Activated CD4-positive, alpha-beta T cell treated with anti-CD3 and anti-CD28 coated beads, Interleukin-10, Interleukin-2, amounts not matched to agents 100 ng/mL and 50 ng/mL, durations not matched to agents 16 hours and 8 hours (primary cell): ENCODE data around the gene NFX1.
A peak's percentile ranks its signal among the peaks of the same experiment; 100 is the strongest.

ENCODE experiments used
- DNase-seq: peaks from one replicate; pipeline ENCODE4 v3.0.0-alpha.2; 2020

Gene NFX1

DNA sequence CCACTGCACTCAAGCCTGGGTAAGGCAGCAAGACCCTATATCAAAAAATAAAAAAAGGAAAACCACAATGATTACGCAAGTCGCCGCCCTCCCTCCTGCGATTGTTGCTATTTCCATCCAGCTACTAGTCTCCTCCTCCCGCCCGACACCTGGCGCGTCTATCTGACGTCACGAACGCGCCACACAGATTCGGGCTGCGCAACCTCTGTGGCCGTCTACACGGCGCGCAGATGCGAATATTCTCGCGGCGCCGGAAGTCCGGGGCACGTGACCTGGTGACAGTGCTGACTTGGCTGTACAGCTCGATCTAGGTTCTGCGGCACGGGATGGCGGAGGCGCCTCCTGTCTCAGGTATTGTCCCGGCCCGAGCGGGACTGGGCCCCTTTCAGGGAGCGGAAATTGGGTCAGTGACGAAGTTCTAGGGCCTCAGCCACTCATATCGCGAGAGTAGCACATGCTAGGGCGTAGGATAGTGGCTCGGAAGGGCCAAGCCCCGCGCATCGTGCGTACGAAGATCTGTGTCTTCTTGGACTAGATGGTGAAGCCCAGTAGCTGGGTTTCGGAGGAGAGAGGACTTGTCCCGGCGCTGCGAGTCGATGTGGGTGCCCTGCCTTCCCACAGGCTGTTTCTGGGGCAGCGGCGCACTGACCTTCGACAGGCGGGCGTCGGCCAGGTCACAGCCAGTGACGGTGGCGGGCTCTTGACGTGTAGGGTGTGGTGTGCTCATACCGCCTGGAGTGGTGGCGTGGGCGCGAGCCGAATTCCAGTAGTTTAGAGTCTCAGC is at the start of gene NFX1:
TSS of gene NFX1 (plus strand) at position 270 of the 784 bp plus-strand sequence. CDS start at position 327, 57 bp downstream.
- peak; percentile 99 for DNase-seq

DNA sequence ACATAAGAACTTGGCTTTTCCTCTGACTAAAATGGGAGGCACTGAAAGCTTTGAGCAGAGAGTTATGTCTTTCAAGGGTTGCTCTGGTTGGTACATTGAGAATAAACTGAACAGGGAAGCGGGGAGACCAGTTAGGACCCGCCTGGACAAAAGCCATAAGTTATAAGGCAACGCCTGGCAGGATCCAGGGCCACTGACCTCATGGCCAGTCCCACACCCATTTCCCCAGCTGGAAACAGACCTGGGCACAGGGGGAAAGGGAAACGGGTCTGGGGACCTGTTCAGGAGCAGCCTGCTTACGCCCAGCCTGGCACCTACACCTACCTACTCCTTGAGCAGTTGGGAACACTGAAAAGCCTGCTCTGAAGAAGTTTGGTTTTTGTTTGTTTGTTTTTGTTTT is 49.0 kb upstream of the NFX1 start:
- no peak for DNase-seq

DNA sequence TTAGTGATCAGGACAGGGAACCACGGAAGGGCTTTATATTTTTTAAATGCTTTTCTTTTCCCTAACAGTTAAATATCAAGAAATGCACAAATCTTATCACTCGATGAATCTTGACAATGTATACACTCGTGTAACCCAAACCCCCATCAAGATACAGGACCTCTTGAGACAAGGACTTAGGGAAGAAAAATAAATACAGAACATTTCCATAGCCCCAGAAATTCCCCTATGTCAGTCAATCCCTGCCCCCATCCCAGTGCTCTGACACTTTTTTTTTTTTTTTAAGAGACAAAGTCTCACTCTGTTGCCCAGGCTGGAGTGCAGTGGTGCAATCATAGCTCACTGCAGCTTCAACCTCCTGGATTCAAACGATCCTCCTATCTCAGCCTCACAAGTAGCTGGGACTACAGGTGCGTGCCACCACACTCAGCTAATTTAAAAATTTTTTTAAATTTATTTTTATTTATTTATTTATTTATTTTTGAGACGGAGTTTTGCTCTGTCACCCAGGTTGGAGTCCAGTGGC is 47.6 kb upstream of the NFX1 start:
- no peak for DNase-seq

DNA sequence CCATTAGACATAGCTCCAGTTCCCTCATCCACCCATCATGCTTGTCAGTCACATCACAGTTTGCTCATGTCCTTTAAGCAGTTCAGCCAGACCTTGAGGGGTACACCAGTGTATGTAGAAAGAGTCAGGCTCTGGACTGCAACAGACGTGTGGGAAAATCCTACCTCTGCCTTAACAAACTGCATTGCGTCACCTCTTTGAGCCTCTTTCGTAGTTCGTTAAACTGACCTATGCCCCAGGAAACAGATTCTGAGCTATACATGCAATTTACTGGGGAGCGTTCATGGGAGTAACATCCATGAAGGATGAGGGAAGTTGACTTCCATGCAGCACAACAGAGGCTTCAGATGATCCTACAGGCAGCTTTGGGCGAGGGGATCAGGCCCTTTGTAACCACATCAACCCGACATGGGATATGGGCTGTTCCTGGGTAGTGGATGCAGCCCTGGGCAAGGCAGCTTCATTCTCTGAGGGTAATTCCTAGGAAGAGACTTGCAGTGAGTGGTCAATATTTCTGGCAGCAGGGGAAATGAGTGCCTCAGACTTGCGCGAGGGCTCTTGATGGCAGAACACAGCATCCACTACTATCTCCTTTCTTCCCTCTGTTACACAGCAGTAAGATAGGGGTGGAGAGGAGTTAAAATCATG is 46.1 kb upstream of the NFX1 start:
- no peak for DNase-seq

DNA sequence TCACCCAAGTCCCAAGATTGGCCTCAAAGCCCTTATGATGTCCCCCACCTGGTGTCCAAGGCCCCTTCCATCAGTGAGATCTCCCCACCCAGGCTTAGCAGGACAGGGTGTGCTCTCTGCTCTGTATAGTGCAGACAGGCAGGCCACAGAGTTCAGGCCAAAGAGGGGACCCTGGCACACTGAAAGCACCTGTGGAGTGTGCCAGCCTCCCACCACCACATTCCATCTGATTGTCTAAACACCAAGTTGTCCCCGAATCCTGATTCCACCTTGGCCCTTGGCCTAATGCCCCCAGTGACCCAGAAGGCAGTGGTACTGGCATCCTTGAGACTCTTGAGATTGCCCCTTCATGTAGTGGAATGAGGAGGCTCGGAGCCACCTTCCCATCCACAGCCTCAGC is 45.0 kb upstream of the NFX1 start:
- DNase-seq: no peak

DNA sequence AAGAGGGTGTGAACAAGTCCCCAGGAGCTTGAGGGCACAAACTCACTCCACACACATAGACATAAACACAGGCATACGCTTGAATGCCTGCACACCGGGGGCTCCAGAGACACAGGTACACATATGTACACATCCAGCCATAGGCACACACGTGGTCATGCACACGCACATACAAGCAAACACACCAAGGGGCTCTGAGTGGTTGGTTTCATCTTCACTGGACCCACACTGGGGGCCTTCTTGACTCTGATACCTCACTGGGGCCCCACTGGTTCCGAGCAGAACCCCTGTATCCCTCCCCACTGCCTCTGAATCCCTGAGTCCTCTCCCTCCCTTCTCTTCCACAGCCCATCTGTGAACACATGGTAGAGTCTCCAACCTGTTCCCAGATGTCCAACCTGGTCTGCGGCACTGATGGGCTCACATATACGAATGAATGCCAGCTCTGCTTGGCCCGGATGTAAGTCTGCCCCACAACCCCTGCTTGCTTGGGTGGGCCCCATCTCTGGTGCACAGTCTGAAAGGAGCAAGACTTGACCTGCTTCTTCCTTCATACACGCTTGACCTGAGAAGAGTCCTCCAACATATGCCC is 44.0 kb upstream of the NFX1 start:
- DNase-seq: no peak

DNA sequence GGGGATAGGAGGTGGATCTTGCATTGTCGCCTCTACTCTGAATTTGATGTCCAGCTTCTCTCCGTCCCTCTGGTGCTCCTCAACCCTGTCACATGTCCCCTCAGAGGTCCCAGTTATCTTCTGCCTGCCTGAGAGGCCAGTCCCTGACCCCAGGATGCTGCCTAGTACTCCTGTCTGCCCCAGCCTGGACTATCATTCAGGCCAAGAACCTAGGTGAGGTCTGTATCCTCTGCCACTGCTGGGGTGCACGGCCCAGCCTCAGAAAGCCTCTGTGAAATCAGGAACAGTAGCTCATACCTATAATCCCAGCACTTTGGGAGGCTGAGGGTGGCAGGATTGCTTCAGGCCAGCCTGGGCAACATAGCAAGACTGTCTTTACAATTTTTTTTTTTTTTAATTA is 41.7 kb upstream of the NFX1 start:
- DNase-seq: no peak

DNA sequence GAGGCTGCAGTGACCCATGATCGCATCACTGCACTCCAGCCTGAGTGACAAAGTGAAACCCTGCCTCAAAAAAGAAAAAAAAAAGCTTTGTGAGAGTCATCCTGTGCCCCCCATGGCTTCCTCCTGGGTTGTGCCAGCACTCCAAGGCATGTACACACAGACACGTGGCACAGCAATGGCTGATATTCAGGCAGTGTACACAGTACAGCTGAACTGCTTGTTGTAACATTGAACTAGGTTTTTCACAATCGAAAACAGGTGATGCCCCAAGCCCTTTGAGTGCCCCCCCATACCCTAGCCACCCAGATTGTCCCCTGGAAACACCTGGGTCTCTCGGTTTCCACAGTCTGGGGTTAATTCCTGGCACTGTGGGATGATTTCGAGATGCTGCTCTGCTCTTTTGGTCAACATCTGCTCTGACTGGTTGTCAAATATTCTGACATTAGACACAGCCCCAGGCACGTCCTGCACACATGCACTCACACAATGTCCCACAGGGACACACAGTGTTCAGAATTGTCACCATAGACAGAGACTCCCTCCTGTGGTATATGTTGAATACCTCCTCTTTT is 41.1 kb upstream of the NFX1 start:
- DNase-seq: no peak

DNA sequence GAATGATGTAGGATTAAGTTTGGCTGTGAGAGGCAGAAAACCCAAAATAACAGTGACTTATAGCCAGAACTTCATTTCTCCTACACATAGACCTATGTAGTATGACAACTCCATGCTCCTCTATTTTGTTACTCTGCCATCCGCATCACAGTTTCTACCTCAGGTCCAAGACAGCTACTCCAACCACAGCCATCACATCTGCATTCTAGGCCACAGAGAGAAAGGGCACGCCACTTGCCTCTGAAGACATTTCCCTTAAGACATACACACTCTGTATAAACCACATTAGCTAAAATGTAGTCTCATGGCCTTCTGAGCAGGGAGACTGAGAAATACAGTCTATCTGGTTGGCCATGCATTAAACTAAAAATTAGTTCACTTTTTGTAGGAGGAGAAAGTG is 40.3 kb upstream of the NFX1 start:
- DNase-seq: no peak

DNA sequence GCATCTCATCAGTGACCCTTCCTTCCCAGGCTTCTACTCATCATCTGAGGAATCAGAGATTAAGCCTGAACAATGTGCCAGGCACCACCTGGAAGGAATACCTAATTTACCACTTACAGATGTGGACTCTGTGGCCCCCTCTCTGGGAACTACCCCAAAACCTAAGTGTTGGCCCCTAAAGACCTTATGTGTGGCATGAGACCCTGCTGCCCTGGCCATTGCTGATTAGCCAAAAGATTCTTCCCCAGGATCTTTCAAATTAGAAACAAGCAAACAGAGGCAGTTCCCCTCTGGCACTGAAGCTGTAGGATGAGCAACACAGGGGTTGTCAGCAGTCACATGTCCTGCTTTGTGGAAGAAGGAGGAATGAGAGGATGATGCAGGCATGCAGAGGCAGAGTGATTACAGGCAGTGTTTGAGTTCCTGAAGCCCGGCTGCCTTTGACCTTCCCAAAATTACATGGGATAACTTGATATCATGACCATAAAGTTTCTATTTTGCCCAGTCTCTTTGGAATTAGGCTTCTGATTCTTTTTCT is 39.8 kb upstream of the NFX1 start:
- no peak for DNase-seq

DNA sequence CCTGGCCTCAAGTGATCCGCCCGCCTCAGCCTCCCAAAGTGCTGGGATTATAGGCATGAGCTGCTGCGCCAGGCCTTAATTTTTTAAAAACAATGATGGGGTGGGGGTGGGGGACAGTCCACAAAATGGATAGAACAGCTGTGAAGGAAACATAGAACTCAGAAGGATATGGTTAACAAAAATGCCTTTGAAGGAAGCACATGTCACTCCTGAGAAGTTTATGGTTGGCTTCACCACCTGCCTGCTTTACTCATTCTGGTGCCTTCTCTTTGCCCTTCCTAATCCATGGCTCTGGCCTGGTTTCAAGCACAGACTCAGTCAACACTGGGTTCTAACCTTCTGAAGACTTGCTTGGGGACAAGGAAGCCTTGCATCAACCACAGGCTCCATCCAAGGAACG is 36.1 kb upstream of the NFX1 start:
- DNase-seq: no peak

DNA sequence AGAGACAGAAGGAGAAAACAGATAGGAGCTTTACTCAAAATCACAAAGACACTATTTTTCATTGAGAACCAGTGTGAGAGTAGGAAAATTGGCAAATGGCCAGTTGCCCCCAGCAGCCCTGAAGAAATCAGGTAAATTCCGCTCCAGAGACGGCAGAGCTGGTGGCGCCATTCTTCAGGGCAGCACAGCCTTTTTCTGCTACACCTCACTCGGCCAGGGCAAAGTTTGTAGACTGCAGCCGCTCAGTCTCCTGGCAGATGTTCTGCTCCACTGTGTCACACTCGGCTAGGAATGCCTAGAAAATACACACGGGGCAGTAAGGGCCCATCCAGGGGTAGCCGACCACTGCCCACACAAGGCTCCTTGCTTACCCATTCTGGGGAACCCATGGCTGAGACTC is 35.3 kb upstream of the NFX1 start:
- DNase-seq: no peak

DNA sequence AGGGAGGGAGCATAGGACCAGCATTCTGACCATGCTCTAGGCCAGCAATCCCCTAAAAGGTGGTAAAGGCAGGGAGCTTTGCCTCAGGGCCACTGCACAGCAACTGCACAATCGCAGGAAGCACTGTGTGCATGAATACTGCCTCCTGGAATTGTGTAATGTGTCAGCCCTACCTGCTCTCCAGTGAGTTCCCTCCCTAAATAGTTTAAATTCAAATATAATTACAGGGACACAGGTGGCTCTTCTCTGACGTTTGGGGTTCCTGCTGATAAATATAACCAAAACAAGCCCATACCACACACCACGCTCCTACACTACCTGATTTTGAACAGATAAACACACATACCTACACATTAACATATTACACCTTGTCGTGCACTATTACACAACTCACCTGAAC is 34.8 kb upstream of the NFX1 start:
- DNase-seq: no peak

DNA sequence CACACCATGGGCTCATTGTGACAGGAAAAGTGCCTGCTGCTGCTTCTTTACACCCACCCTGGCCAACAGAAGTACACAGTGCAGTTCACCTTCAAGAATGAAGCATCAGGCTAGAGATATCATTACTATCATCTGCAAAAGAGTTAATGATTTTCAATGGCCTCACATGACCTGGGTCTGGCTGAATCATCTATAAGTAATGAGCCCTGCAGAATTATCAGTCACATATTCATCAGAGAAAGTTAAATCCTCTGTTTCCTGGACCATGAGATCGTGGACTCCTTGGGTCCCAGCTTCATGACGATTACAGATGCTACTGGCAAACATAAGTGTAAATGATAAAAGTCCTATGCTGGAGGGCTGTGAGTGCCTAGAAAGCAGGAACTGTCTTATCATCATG is 34.1 kb upstream of the NFX1 start:
- DNase-seq: no peak

DNA sequence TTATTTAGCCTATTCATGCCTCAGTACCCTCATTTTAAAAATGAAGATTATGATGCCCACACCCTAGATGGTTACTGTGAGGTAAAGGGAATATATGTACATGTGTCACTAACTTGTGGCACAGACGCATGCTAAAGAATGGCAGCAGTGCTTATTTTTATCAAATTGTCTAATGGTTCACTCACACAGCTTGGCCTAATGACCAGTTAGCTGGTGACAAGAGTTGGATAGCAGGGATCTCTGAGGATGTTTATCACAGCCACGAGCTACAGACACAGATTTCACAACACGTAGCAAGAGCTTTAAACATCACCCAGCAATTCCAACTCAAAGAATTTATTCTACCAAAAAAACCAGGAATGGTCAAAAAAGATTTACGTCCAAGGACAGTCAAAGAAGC is 33.0 kb upstream of the NFX1 start:
- no peak for DNase-seq

DNA sequence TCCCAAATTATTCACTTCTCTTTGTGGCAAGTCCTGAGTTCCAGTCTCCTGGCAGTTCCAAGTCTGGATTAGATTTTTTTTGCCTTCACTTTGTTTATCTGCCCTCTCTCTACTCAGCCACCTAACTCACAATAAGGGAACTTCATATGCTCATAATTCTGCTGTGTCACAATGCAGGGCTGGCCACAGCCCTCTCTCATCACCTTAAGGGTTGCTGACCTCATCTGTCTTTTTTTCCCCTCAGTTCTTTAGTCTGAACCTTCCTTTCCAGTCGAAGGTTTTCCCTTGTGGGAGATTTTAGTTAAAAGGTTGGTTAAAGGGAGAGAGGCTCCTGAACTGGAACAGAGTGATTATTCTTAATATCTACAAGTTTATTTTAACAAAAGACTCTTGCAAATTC is 29.9 kb upstream of the NFX1 start:
- DNase-seq: no peak

DNA sequence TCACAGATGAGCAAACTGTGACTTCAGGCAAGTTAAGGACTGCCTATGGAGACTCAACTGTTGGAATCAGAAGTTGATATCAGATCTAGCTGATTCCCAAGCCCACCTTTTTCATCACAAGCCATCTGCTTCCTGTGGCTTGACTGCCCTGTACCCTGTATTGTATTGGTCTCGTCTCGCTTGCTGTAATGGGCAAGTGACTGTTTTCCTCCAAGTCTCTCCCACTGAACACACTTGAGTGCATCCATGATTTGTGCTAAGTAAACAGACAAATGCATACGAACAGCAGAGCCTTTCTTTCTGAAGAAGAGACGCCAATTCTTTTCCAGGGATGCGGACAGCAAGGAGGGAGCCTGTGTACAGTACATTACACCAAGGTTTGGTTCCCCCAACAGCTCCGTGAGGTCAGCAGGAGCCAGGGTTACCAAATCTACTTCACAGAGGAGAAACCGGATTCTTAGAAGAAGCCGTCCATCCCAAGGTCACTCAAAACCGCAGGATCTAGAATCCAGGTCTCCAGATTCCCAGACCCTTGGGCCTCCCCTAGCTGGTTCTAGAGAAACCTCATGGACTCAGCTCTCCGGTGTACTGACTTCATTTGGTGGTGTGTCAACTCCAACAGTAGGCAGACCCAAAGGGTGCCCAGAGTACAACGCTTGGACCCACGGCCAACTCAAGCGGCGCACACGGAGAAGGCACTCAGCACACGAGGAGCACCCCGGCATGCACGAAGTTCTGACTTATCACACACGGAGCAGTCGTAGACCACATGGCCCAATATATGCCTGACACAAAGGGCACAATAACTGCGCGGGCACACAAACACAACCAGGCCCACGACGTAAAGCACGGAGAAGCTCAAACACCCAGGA is 26.9 kb upstream of the NFX1 start:
- DNase-seq: peak; percentile 30

DNA sequence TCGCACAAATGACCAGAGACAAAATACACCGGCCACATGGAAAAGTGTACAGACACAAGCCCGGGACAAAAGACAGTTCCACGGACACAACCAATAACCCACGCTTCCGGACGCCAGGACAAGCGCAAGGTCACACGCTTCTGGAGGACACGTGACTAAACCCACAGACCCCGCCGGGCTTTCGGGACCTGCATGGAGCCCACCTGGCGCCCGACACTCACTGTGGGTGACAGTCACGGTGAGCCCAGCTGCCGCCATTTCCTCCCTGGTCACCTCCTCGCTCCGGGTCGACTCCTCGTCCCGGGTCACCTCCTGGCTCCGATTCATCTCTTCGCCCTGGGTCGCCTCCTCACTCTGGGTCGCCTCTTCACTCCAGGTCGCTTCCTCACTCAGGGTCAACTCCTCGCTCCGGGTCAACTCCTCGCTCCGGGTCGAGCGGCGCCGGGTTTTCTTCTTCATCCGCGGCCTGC is 26.3 kb upstream of the NFX1 start:
- DNase-seq: peak; percentile 58

DNA sequence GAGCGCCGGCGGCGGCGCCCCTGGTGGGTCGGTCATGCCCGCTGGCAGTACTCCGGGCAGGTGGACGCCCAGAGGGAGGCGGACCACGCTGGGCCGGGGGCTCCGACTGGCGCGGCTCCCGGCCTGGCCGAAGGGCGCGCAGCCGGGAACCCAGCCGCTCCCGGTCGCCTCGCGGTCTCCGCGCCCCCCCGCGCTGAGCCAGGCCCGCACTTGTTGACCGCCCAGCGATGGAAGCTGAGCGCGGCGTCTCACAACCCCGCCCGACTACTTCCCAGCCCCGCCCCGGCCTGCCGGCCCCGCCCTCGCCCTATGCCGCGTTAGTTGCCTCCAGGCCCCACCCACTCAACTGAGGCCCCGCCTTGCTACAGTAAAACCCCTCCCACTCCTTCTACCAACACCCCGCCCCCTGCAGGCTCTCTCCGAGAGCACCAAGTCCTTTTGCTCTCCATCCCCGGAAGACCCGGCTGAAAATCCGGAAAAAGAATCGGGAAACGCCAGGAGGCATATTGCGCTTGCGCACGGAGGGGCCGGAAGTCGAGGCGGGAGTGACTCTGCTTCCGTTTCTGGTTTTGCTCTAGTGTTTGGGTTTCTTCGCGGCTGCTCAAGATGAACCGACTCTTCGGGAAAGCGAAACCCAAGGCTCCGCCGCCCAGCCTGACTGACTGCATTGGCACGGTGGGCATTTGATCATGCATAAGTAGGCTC is 25.7 kb upstream of the NFX1 start, which contains the start of the genes BAG1 and CHMP5:
TSS of gene BAG1 (minus strand) at position 236 of the 705 bp plus-strand sequence.
TSS of gene CHMP5 (plus strand) at position 577 of the 705 bp plus-strand sequence. CDS start at position 607, 30 bp downstream.
- DNase-seq: peak; percentile 100

DNA sequence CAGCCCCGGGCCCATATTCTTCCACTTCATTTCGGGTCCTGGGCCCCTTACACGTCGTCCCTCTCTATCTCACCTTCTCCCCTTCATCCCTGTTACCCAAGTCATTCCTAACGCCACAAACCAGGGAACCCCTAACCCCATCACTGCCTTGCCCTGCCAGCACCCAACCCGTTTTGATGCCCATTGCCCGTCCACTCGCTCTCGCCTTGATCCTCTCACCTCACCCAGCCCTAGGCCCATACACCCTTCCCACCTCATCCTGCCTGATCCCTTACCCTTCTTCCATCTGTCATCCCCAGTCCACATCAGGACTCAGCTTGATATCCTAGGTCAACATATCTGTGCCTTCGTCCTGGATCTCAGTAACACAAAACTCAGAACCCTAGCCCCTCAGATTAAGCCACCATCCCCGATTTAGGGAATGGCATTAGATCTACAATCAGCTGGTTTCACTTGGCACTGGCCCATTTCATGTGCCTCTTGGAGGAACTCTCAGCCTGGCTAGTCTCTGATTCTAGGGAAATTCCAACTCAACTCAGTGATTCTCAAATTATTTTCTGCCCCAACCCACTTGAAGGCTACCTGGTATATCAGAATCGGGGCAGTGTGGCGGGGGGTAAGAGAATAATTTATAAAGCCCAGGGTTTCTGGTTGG is 25.0 kb upstream of the NFX1 start:
- no peak for DNase-seq
